HEK293 (cell line): ENCODE measurements around the gene SYNE3.

Source experiments
- GLIS2 ChIP-seq: fragments of 450-650 bp; formaldehyde crosslinking; IDR thresholded peaks from 2 replicates; pipeline ENCODE4 v1.5.1; 2016; ENCODE audit warnings: missing biosample characterization, missing genetic modification characterization
- HOXC10 ChIP-seq: sonication (generic); formaldehyde crosslinking; IDR thresholded peaks from 2 replicates; pipeline ENCODE4 v1.8.1; 2023; ENCODE audit warnings: mild to moderate bottlenecking, missing genetic modification reagents
- TRIM28 ChIP-seq: IDR thresholded peaks from 2 replicates; pipeline ENCODE4 v1.6.1; 2011; ENCODE audit warnings: low read length, control low read depth, borderline replicate concordance
- ZNF23 ChIP-seq: fragments of 450-650 bp; formaldehyde crosslinking; IDR thresholded peaks from 2 replicates; pipeline ENCODE4 v1.5.1; 2016; ENCODE audit warnings: missing biosample characterization, missing genetic modification characterization, borderline replicate concordance
- ZNF426 ChIP-seq: fragments of 450-650 bp; formaldehyde crosslinking; IDR thresholded peaks from 2 replicates; pipeline ENCODE4 v1.5.1; 2017; ENCODE audit warnings: missing biosample characterization, missing genetic modification characterization, mild to moderate bottlenecking, inconsistent platforms, moderate library complexity
- ZNF549 ChIP-seq: fragments of 450-650 bp; IDR thresholded peaks from 2 replicates; pipeline ENCODE4 v1.5.1; 2018; ENCODE audit warnings: missing biosample characterization, missing genetic modification characterization, mild to moderate bottlenecking, inconsistent platforms, moderate library complexity
- ZNF639 ChIP-seq: fragments of 450-650 bp; formaldehyde crosslinking; IDR thresholded peaks from 2 replicates; pipeline ENCODE4 v1.5.1; 2016; ENCODE audit warnings: missing biosample characterization, missing genetic modification characterization
- TF ChIP-seq, protein P1 (sequence below): fragments of 450-650 bp; formaldehyde crosslinking; IDR thresholded peaks from 2 replicates; pipeline ENCODE4 v1.5.1; 2016; ENCODE audit warnings: missing biosample characterization, missing genetic modification characterization
- TF ChIP-seq, protein P2 (sequence below): fragments of 450-650 bp; formaldehyde crosslinking; IDR thresholded peaks from 2 replicates; pipeline ENCODE4 v1.5.1; 2016; ENCODE audit warnings: missing biosample characterization, missing genetic modification characterization
- TF ChIP-seq, protein P3 (sequence below): fragments of 450-650 bp; formaldehyde crosslinking; IDR thresholded peaks from 2 replicates; pipeline ENCODE4 v1.5.1; 2016; ENCODE audit warnings: missing biosample characterization, missing genetic modification characterization

GRCh38 chr14:95500772-95501401 lies 15.6 kb downstream of the SYNE3 start:
- TF ChIP-seq, protein P1, sequence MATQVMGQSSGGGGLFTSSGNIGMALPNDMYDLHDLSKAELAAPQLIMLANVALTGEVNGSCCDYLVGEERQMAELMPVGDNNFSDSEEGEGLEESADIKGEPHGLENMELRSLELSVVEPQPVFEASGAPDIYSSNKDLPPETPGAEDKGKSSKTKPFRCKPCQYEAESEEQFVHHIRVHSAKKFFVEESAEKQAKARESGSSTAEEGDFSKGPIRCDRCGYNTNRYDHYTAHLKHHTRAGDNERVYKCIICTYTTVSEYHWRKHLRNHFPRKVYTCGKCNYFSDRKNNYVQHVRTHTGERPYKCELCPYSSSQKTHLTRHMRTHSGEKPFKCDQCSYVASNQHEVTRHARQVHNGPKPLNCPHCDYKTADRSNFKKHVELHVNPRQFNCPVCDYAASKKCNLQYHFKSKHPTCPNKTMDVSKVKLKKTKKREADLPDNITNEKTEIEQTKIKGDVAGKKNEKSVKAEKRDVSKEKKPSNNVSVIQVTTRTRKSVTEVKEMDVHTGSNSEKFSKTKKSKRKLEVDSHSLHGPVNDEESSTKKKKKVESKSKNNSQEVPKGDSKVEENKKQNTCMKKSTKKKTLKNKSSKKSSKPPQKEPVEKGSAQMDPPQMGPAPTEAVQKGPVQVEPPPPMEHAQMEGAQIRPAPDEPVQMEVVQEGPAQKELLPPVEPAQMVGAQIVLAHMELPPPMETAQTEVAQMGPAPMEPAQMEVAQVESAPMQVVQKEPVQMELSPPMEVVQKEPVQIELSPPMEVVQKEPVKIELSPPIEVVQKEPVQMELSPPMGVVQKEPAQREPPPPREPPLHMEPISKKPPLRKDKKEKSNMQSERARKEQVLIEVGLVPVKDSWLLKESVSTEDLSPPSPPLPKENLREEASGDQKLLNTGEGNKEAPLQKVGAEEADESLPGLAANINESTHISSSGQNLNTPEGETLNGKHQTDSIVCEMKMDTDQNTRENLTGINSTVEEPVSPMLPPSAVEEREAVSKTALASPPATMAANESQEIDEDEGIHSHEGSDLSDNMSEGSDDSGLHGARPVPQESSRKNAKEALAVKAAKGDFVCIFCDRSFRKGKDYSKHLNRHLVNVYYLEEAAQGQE (tag by site-specific recombination): no peak
- no peak for TF ChIP-seq ZNF426 (tag by site-specific recombination)
- TF ChIP-seq, protein P2, sequence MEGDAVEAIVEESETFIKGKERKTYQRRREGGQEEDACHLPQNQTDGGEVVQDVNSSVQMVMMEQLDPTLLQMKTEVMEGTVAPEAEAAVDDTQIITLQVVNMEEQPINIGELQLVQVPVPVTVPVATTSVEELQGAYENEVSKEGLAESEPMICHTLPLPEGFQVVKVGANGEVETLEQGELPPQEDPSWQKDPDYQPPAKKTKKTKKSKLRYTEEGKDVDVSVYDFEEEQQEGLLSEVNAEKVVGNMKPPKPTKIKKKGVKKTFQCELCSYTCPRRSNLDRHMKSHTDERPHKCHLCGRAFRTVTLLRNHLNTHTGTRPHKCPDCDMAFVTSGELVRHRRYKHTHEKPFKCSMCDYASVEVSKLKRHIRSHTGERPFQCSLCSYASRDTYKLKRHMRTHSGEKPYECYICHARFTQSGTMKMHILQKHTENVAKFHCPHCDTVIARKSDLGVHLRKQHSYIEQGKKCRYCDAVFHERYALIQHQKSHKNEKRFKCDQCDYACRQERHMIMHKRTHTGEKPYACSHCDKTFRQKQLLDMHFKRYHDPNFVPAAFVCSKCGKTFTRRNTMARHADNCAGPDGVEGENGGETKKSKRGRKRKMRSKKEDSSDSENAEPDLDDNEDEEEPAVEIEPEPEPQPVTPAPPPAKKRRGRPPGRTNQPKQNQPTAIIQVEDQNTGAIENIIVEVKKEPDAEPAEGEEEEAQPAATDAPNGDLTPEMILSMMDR (tag by site-specific recombination): no peak
- no peak for TF ChIP-seq TRIM28
- no peak for TF ChIP-seq ZNF549
- no peak for TF ChIP-seq ZNF639
- no peak for TF ChIP-seq GLIS2 (tag by site-specific recombination)
- no peak for TF ChIP-seq ZNF23
- no peak for TF ChIP-seq HOXC10 (CRISPR knock-in tag)
- TF ChIP-seq, protein P3, sequence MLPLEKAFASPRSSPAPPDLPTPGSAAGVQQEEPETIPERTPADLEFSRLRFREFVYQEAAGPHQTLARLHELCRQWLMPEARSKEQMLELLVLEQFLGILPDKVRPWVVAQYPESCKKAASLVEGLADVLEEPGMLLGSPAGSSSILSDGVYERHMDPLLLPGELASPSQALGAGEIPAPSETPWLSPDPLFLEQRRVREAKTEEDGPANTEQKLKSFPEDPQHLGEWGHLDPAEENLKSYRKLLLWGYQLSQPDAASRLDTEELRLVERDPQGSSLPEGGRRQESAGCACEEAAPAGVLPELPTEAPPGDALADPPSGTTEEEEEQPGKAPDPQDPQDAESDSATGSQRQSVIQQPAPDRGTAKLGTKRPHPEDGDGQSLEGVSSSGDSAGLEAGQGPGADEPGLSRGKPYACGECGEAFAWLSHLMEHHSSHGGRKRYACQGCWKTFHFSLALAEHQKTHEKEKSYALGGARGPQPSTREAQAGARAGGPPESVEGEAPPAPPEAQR (tag by site-specific recombination): no peak
